ENCODE results near the gene AHSA1.

AHSA1 gene

DNA sequence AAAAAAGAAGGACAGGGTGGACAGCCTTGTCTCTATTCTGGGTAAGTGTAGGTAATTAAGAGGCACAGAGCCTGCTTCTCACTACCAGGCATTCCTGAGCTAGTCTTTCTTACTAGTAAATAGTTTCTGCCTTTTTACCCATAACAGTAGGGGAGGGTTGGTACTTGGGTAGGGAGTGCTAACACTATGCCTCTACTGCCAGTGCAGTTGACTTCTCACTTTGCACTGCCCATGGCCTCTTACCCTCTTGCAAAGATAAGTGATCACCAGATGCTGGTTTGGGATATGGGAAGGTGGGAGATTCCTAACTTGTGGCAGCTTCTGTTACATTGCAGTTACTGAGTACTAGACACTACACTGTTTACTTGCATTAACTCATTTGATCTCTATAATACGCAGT, 11.6 kb downstream of the AHSA1 start:
- Histone ChIP-seq H3K27ac (no peak overlapping the region), H3K4me2 (ENCODE audit: low read length) (no peak overlapping the region), H3K9ac (no peak overlapping the region), H3K4me1 (no peaks in the 10 kb centered on the region), H2AFZ (no peak overlapping the region), H3K79me2 (no peaks in the 10 kb centered on the region), H3K27me3 (ENCODE audit: control insufficient read depth, insufficient read depth, low read length) (no peaks in the 10 kb centered on the region), H3K4me3 (ENCODE audit: low read depth, low read length) (no peak overlapping the region), H3K9me3 (ENCODE audit: control insufficient read depth, low read length) (no peaks in the 10 kb centered on the region), H3K36me3 (ENCODE audit: control insufficient read depth, insufficient read depth, low read length) (no peaks in the 10 kb centered on the region)
- TF ChIP-seq, protein P1, sequence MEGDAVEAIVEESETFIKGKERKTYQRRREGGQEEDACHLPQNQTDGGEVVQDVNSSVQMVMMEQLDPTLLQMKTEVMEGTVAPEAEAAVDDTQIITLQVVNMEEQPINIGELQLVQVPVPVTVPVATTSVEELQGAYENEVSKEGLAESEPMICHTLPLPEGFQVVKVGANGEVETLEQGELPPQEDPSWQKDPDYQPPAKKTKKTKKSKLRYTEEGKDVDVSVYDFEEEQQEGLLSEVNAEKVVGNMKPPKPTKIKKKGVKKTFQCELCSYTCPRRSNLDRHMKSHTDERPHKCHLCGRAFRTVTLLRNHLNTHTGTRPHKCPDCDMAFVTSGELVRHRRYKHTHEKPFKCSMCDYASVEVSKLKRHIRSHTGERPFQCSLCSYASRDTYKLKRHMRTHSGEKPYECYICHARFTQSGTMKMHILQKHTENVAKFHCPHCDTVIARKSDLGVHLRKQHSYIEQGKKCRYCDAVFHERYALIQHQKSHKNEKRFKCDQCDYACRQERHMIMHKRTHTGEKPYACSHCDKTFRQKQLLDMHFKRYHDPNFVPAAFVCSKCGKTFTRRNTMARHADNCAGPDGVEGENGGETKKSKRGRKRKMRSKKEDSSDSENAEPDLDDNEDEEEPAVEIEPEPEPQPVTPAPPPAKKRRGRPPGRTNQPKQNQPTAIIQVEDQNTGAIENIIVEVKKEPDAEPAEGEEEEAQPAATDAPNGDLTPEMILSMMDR (IDR thresholded peaks at IDR 0.05), result no peak

DNA sequence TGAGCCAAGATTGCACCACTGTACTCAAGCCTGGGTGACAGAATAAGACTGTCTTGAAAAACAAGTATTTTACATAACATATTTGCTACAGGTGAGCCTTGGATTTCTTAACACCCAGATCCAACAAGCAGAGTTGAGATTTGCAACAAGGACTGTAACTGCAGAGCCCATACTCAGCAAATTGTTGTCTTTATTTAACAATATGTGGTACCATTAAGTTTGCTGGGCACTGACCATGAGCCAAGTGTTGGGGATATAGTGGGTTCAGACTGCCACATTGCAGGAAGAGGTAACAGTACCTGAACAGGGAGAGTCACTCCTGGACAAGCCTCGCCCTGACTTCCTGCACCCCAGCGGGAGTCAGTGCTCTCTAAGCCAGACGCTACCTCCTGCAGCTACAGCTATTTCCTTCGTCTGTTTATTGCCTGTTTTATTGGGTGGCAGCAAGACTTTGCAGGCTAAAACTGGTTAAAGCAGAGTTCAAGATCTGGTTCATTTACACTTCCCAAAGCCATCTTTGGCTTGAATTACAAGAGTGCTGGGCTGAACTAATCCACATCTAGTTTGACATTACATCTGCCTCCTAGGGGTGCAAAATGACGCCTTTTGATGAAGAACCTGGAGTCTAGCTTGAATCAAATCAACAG, 12.5 kb downstream of the AHSA1 start:
- Histone ChIP-seq H3K4me1 (no peaks in the 10 kb centered on the region), H3K9me3 (ENCODE audit: control insufficient read depth, low read length) (no peaks in the 10 kb centered on the region), H3K79me2 (no peaks in the 10 kb centered on the region), H3K4me3 (ENCODE audit: low read depth, low read length) (no peak overlapping the region), H3K27me3 (ENCODE audit: control insufficient read depth, insufficient read depth, low read length) (no peaks in the 10 kb centered on the region), H3K9ac (no peak overlapping the region), H3K36me3 (ENCODE audit: control insufficient read depth, insufficient read depth, low read length) (no peaks in the 10 kb centered on the region), H2AFZ (no peak overlapping the region), H3K4me2 (ENCODE audit: low read length) (no peak overlapping the region), H3K27ac (no peak overlapping the region)
- TF ChIP-seq, protein P1 (IDR thresholded peaks at IDR 0.05), result no peak

DNA sequence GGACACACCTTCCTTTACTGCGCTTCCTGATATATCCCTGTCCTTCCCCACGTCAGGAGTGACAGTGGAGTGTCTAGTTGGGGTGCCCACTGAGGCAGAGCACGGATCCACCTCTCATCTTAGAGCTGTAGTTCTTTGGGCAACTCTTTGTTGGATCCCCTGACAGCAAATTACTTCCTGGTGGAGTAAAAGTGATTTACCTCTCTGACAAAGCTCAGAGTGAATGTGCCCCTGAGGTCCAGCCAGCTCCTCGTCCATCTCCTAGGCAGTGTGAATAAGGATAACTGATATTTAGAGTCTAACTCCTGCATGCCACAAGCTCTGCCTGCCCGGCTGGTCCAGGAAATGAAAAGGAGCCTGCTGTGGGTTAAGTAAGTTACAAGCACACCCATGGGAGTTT, 16.0 kb downstream of the AHSA1 start:
- no peak overlapping the region for H2AFZ ChIP-seq
- H3K4me3 ChIP-seq (ENCODE audit: low read depth, low read length), result no peak overlapping the region
- H3K27ac ChIP-seq, result no peak overlapping the region
- H3K4me1 ChIP-seq, result no peaks in the 10 kb centered on the region
- H3K79me2 ChIP-seq, result no peaks in the 10 kb centered on the region
- H3K36me3 ChIP-seq (ENCODE audit: control insufficient read depth, insufficient read depth, low read length), result no peaks in the 10 kb centered on the region
- no peaks in the 10 kb centered on the region for H3K27me3 ChIP-seq (ENCODE audit: control insufficient read depth, insufficient read depth, low read length)
- H3K4me2 ChIP-seq (ENCODE audit: low read length), result no peak overlapping the region
- TF ChIP-seq, protein P1 (IDR thresholded peaks at IDR 0.05), result no peak
- no peaks in the 10 kb centered on the region for H3K9me3 ChIP-seq (ENCODE audit: control insufficient read depth, low read length)
- H3K9ac ChIP-seq, result no peak overlapping the region

DNA sequence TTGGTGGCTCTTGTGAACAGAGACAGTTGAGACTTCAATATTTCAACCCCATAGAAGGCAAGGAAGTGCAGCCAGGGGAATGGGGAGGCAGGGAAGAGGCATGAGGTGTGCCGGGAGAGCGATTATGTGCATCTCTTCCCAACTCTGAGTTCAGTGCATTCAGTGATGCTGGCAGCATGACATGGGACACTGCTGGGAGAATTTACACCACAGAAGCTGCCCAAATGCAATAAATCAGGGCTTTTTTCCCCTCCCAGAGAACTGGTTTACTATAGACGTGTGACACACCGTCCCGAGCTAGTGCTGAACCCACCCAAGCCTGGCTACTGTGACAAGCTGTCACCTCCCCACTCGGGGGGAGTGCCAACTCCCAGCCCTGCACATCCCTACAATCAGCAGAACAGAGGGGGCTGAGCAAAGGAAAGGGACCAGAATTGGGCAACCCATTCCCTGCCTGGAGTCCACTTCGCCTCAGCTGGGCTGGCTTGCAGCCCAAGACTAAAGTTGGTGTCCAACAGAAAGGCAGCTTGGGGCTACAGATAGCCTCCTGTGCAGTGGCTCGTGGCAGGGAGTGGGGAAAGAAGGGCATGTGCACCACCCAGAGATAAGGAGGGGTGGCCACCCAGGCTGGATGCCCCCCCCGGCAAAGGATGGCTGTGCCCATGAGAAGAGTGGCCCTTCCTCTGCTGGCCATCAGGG, 16.7 kb downstream of the AHSA1 start:
- no peak overlapping the region for H3K4me2 ChIP-seq (ENCODE audit: low read length)
- H3K4me1 ChIP-seq, result no peaks in the 10 kb centered on the region
- no peak overlapping the region for H3K9ac ChIP-seq
- H3K27me3 ChIP-seq (ENCODE audit: control insufficient read depth, insufficient read depth, low read length), result no peaks in the 10 kb centered on the region
- H3K79me2 ChIP-seq, result no peaks in the 10 kb centered on the region
- H3K4me3 ChIP-seq (ENCODE audit: low read depth, low read length), result no peak overlapping the region
- TF ChIP-seq, protein P1 (IDR thresholded peaks at IDR 0.05), result no peak
- no peaks in the 10 kb centered on the region for H3K9me3 ChIP-seq (ENCODE audit: control insufficient read depth, low read length)
- H2AFZ ChIP-seq, result no peak overlapping the region
- H3K36me3 ChIP-seq (ENCODE audit: control insufficient read depth, insufficient read depth, low read length), result no peaks in the 10 kb centered on the region
- H3K27ac ChIP-seq, result no peak overlapping the region
